K562 (cell line): ENCODE data around the gene OLFM3.

ENCODE experiments used
- CHD2 ChIP-seq: IDR thresholded peaks from 2 replicates; pipeline ENCODE4 v1.6.1; 2011; ENCODE audit warnings: low read depth, low read length
- GATA2 ChIP-seq: sonication (generic); formaldehyde crosslinking; IDR thresholded peaks from 2 replicates; pipeline ENCODE4 v1.4.0; 2020; ENCODE audit warnings: mild to moderate bottlenecking, missing genetic modification reagents
- PCBP1 ChIP-seq: fragments of 200-400 bp; formaldehyde crosslinking; IDR thresholded peaks from 2 replicates; pipeline ENCODE4 v1.6.1; 2018; ENCODE audit warnings: mild to moderate bottlenecking, low read depth, low read length; ENCODE audit not compliant: poor library complexity, severe bottlenecking
- POLR2A ChIP-seq: fragments of 450-650 bp; conservative IDR thresholded peaks from 2 replicates; pipeline ENCODE4 v1.6.1; 2016
- POU5F1 ChIP-seq: fragments of 150-350 bp; IDR thresholded peaks from 2 replicates; pipeline ENCODE4 v1.6.1; 2014; ENCODE audit warnings: borderline replicate concordance, low read length, low read depth, mild to moderate bottlenecking; ENCODE audit not compliant: partially characterized antibody
- PRPF4 ChIP-seq: fragments of 200-400 bp; formaldehyde crosslinking; IDR thresholded peaks from one replicate; pipeline ENCODE4 v1.6.1; 2017; ENCODE audit warnings: low read length, low read depth, mild to moderate bottlenecking; ENCODE audit not compliant: insufficient read depth, poor library complexity, severe bottlenecking
- ZBTB43 ChIP-seq: sonication (generic); formaldehyde crosslinking; IDR thresholded peaks from 2 replicates; pipeline ENCODE4 v1.8.0; 2023; ENCODE audit warnings: mild to moderate bottlenecking, missing genetic modification reagents
- ZFP30 ChIP-seq: fragments of 250-450 bp; sonication (Bioruptor Pico); IDR thresholded peaks from 2 replicates; pipeline ENCODE4 v1.8.0; 2022; ENCODE audit warnings: moderate library complexity, mild to moderate bottlenecking, inconsistent platforms, borderline replicate concordance
- ZNF12 ChIP-seq: sonication (generic); formaldehyde crosslinking; IDR thresholded peaks from 2 replicates; pipeline ENCODE4 v1.4.0; 2020; ENCODE audit warnings: mild to moderate bottlenecking, missing genetic modification reagents
- ZNF347 ChIP-seq: fragments of 450-650 bp; formaldehyde crosslinking; IDR thresholded peaks from 2 replicates; pipeline ENCODE4 v1.4.0; 2020; ENCODE audit warnings: low read depth, mild to moderate bottlenecking, moderate library complexity
- ZNF717 ChIP-seq: fragments of 250-450 bp; sonication (Bioruptor Pico); IDR thresholded peaks from 2 replicates; pipeline ENCODE4 v1.5.0; 2021
- TF ChIP-seq, protein P1 (sequence below): conservative IDR thresholded peaks from 2 replicates; pipeline ENCODE4 v1.6.1; 2011; ENCODE audit warnings: low read depth, mild to moderate bottlenecking, low read length; ENCODE audit not compliant: control insufficient read depth

- TF ChIP-seq POLR2A (no peak), ZNF347 (no peak), PRPF4 (no peak), PCBP1 (no peak), ZNF12 (no peak), ZBTB43 (CRISPR knock-in tag) (no peak), CHD2 (no peak), GATA2 (CRISPR knock-in tag) (no peak), ZFP30 (no peak), ZNF717 (CRISPR knock-in tag) (no peak), POU5F1 (no peak)
- TF ChIP-seq, protein P1, sequence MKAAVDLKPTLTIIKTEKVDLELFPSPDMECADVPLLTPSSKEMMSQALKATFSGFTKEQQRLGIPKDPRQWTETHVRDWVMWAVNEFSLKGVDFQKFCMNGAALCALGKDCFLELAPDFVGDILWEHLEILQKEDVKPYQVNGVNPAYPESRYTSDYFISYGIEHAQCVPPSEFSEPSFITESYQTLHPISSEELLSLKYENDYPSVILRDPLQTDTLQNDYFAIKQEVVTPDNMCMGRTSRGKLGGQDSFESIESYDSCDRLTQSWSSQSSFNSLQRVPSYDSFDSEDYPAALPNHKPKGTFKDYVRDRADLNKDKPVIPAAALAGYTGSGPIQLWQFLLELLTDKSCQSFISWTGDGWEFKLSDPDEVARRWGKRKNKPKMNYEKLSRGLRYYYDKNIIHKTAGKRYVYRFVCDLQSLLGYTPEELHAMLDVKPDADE = no peak
Measured at GRCh38 chr1:101905283-101905835, 91.4 kb downstream of the OLFM3 start.
